Hepatocyte (in vitro differentiated cells): ENCODE results near the gene NMNAT2.

ENCODE experiments used
- CTCF ChIP-seq: fragments of 200-600 bp; sonication (generic); IDR thresholded peaks from 2 replicates; pipeline ENCODE4 v1.5.1; 2016; ENCODE audit warnings: antibody characterized with exemption, mild to moderate bottlenecking; ENCODE audit not compliant: poor library complexity
- EZH2 ChIP-seq: fragments of 200-600 bp; sonication (generic); IDR thresholded peaks from 2 replicates; pipeline ENCODE4 v1.6.1; 2016; ENCODE audit warnings: antibody characterized with exemption, mild to moderate bottlenecking, borderline replicate concordance

- TF ChIP-seq CTCF (no peak), EZH2 (no peak)
Measured at GRCh38 chr1:183239220-183239742, 178.9 kb downstream of the NMNAT2 start.
